ENCODE measurements around the gene NEK9. TPM values are rescaled to one million over a fixed set of nuclear protein-coding genes. Genes with fewer than 3 reads are reported as not detected.

The NEK9 gene
- total and polyA plus RNA-seq, 10 of the 15 experiments (the other 5 are each of a cell fraction or from before 2014, with no cell fraction given) = 6.0 to 78.8 (median 44.7) TPM

DNA sequence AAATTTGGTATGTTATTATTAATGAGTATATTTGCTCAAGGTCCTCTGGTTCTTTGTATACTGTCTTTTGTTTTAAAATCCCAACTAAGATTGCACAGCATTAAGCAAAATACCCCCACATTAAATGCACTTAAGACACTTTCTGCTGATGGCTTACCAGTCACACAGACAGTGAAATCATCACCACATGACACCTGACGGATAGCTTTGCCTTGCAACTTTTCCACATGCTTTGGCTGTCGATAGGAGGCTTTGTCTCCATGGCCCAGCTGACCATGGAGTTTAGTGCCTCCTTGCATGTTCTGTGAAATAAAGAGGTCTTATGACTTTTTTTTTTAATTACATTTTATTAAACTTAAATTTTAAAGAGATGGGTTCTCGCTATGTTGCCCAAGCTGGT is 19.7 kb downstream of the NEK9 start (continued):
- TF ChIP-seq CHD2 (IDR thresholded peaks at IDR 0.05; ENCODE audit: borderline replicate concordance, low read depth, low read length) (no peak), JUND (IDR thresholded peaks at IDR 0.05; ENCODE audit: low read depth, low read length) (no peak), MTA2 (IDR thresholded peaks at IDR 0.05; ENCODE audit: low read depth) (no peak)
- TF ChIP-seq, protein P1, sequence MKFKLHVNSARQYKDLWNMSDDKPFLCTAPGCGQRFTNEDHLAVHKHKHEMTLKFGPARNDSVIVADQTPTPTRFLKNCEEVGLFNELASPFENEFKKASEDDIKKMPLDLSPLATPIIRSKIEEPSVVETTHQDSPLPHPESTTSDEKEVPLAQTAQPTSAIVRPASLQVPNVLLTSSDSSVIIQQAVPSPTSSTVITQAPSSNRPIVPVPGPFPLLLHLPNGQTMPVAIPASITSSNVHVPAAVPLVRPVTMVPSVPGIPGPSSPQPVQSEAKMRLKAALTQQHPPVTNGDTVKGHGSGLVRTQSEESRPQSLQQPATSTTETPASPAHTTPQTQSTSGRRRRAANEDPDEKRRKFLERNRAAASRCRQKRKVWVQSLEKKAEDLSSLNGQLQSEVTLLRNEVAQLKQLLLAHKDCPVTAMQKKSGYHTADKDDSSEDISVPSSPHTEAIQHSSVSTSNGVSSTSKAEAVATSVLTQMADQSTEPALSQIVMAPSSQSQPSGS (IDR thresholded peaks at IDR 0.05; ENCODE audit: low read length) = no peak

DNA sequence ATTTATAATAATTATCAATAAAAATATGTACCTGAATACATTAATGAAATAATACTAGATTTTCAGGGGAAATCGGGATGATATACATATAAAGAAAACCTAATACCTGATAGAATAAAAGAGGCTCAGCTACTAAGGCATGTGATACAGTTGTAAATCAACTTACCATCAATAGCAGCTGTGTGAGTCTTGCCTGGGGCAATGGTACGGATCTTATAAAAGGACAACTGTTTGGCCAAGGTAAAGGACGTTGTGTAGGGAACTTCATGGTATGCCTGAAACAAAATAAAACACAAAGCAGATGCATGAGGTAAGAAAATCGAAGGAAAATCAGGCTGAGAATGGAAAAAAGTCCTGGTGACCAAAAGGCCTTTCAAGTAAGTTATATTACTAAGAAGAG is 25.4 kb downstream of the NEK9 start:
- ChIA-PET SMC1A (ENCODE audit: uncharacterized antibody, unreplicated experiment) (interaction anchor here (1.4 to 1.5 kb wide), 2 partner anchors 13 to 16 kb away, joined by 4 to 5 read pairs; no protein-coding TSS in a partner anchor), POLR2A (no interaction called here), RAD21 (ENCODE audit: unreplicated experiment) (no interaction called here), CTCF (interaction anchor here (1.1 to 1.5 kb wide), 2 partner anchors 11 to 201 kb away, joined by 7 read pairs; no protein-coding TSS in a partner anchor)
- H3K4me1 ChIP-seq (ENCODE audit: control insufficient read depth, insufficient read depth, low read length) = no peaks in the 10 kb centered on the region
- H3K9me3 ChIP-seq (replicated peaks; ENCODE audit: control insufficient read depth, insufficient read depth, low read length) = no peaks in the 10 kb centered on the region
- peaks cover 1 to 14% of the 10 kb centered on the region in 2 experiments; a peak in 3 of 4 replicates for H3K36me3 ChIP-seq (ENCODE audit: control insufficient read depth in 2 of 2, insufficient read depth in 2 of 2, low read length in 1 of 2)
- no peaks in the 10 kb centered on the region for H3K79me2 ChIP-seq (ENCODE audit: control insufficient read depth, insufficient read depth, low read length)
- 97% methylated on average over 4 of the region's 4 CpGs for WGBS (ENCODE audit: insufficient coverage, insufficient replicate concordance, low lambda C conversion rate, missing lambda C conversion rate)
- TF ChIP-seq, protein P2, sequence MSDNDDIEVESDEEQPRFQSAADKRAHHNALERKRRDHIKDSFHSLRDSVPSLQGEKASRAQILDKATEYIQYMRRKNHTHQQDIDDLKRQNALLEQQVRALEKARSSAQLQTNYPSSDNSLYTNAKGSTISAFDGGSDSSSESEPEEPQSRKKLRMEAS (IDR thresholded peaks at IDR 0.05; ENCODE audit: low read depth, low read length) = no peak
- no peak for TF ChIP-seq DPF2 (IDR thresholded peaks at IDR 0.05)
- TF ChIP-seq, protein P3, sequence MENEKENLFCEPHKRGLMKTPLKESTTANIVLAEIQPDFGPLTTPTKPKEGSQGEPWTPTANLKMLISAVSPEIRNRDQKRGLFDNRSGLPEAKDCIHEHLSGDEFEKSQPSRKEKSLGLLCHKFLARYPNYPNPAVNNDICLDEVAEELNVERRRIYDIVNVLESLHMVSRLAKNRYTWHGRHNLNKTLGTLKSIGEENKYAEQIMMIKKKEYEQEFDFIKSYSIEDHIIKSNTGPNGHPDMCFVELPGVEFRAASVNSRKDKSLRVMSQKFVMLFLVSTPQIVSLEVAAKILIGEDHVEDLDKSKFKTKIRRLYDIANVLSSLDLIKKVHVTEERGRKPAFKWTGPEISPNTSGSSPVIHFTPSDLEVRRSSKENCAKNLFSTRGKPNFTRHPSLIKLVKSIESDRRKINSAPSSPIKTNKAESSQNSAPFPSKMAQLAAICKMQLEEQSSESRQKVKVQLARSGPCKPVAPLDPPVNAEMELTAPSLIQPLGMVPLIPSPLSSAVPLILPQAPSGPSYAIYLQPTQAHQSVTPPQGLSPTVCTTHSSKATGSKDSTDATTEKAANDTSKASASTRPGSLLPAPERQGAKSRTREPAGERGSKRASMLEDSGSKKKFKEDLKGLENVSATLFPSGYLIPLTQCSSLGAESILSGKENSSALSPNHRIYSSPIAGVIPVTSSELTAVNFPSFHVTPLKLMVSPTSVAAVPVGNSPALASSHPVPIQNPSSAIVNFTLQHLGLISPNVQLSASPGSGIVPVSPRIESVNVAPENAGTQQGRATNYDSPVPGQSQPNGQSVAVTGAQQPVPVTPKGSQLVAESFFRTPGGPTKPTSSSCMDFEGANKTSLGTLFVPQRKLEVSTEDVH (IDR thresholded peaks at IDR 0.05; ENCODE audit: low read depth, partially characterized antibody) = no peak
- no peak for TF ChIP-seq TCF3 (IDR thresholded peaks at IDR 0.05; ENCODE audit: borderline replicate concordance, insufficient read depth, low read depth, low read length)
- TF ChIP-seq CREB1 (IDR thresholded peaks at IDR 0.05; ENCODE audit: low read depth) = no peak
- TF ChIP-seq STAT3 (IDR thresholded peaks at IDR 0.05; ENCODE audit: low read depth, low read length) = no peak
- no peak for TF ChIP-seq SP1 (IDR thresholded peaks at IDR 0.05; ENCODE audit: low read depth, low read length)
- TF ChIP-seq, protein P4, sequence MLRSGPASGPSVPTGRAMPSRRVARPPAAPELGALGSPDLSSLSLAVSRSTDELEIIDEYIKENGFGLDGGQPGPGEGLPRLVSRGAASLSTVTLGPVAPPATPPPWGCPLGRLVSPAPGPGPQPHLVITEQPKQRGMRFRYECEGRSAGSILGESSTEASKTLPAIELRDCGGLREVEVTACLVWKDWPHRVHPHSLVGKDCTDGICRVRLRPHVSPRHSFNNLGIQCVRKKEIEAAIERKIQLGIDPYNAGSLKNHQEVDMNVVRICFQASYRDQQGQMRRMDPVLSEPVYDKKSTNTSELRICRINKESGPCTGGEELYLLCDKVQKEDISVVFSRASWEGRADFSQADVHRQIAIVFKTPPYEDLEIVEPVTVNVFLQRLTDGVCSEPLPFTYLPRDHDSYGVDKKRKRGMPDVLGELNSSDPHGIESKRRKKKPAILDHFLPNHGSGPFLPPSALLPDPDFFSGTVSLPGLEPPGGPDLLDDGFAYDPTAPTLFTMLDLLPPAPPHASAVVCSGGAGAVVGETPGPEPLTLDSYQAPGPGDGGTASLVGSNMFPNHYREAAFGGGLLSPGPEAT (IDR thresholded peaks at IDR 0.05; ENCODE audit: low read depth) = no peak
- TF ChIP-seq SIX5 (IDR thresholded peaks at IDR 0.05; ENCODE audit: low read depth, low read length, severe bottlenecking) = no peak
- TF ChIP-seq POLR2A (IDR thresholded peaks at IDR 0.05; ENCODE audit: low read depth, low read length) = no peak
- TF ChIP-seq, protein P5, sequence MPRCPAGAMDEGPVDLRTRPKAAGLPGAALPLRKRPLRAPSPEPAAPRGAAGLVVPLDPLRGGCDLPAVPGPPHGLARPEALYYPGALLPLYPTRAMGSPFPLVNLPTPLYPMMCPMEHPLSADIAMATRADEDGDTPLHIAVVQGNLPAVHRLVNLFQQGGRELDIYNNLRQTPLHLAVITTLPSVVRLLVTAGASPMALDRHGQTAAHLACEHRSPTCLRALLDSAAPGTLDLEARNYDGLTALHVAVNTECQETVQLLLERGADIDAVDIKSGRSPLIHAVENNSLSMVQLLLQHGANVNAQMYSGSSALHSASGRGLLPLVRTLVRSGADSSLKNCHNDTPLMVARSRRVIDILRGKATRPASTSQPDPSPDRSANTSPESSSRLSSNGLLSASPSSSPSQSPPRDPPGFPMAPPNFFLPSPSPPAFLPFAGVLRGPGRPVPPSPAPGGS (IDR thresholded peaks at IDR 0.05; ENCODE audit: borderline replicate concordance, insufficient read depth, low read depth, low read length, poor library complexity, severe bottlenecking) = no peak
- no peak for TF ChIP-seq GABPA (IDR thresholded peaks at IDR 0.05; ENCODE audit: low read depth)
- TF ChIP-seq NFIC (IDR thresholded peaks at IDR 0.05; ENCODE audit: low read depth, low read length) = no peak
- H3K4me2 ChIP-seq (ENCODE audit: control insufficient read depth, insufficient read depth) = no peak overlapping the region
- intact Hi-C loops (cut with micrococcal nuclease; ENCODE audit: unreplicated experiment) (no loop called here), in situ Hi-C loops (cut with MboI) (no loop called here)
- no peak overlapping the region for H3K9ac ChIP-seq (ENCODE audit: control insufficient read depth, insufficient read depth, low read length)
- ATAC-seq = no peak
- H2AFZ ChIP-seq (ENCODE audit: control insufficient read depth, low read depth, low read length) = no peak overlapping the region
- no peak overlapping the region for H3K27ac ChIP-seq (ENCODE audit: control insufficient read depth, insufficient read depth)
- BruUV-seq (replicated peaks) = no TSS peak
- no peak for DNase-seq (ENCODE audit: low read depth, low spot score)
- no peak for FAIRE-seq
- no peaks in the 10 kb centered on the region for H3K27me3 ChIP-seq (replicated peaks in 1 of 2; ENCODE audit: control insufficient read depth in 2 of 2, insufficient read depth in 2 of 2, low read length in 1 of 2)
- H4K20me1 ChIP-seq (ENCODE audit: control insufficient read depth, insufficient read depth) = no peaks in the 10 kb centered on the region; the same call in 1 of the 2 replicates
- no peak overlapping the region for H3K4me3 ChIP-seq
